Measurements from ENCODE around the gene PRKAG2.

DNA sequence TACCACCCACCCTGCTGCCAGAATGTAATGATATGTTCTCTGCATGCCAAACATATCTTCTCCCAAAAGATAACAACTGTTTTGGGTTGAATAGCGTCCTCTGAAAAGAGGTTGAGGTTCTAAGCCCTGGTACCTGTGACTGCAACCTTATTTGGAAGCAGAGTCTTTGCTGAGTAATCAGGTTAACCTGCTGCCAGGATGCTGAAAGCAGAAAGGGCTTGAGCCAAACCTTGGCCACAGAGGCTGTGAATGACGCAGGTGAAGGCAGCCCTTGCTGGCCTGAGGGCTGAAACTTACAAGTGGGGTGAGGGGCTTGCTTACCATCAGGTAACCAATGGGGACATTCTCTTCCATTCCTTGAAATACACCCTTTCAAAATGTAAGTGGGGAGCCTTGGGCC, 205.4 kb downstream of the PRKAG2 start:
- TF ChIP-seq, protein P1, sequence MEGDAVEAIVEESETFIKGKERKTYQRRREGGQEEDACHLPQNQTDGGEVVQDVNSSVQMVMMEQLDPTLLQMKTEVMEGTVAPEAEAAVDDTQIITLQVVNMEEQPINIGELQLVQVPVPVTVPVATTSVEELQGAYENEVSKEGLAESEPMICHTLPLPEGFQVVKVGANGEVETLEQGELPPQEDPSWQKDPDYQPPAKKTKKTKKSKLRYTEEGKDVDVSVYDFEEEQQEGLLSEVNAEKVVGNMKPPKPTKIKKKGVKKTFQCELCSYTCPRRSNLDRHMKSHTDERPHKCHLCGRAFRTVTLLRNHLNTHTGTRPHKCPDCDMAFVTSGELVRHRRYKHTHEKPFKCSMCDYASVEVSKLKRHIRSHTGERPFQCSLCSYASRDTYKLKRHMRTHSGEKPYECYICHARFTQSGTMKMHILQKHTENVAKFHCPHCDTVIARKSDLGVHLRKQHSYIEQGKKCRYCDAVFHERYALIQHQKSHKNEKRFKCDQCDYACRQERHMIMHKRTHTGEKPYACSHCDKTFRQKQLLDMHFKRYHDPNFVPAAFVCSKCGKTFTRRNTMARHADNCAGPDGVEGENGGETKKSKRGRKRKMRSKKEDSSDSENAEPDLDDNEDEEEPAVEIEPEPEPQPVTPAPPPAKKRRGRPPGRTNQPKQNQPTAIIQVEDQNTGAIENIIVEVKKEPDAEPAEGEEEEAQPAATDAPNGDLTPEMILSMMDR (conservative IDR thresholded peaks at IDR 0.05; ENCODE audit: low read length) = no peak
- no peak for TF ChIP-seq EZH2phosphoT487 (IDR thresholded peaks at IDR 0.05; ENCODE audit: borderline replicate concordance)
